WI38 (cell line): ENCODE data around the gene RNF4.

Source experiments
- H3K4me3 ChIP-seq: 2 replicates; pipeline ENCODE4 v1.5.1; 2011; ENCODE audit warnings: low read depth, mild to moderate bottlenecking, control low read depth, low read length
- CTCF ChIP-seq: IDR thresholded peaks from 2 replicates; pipeline ENCODE4 v1.5.1; 2012; ENCODE audit warnings: low read depth, mild to moderate bottlenecking, control low read depth, low read length

The RNF4 gene

GRCh38 chr4:2441393-2442174, 27.3 kb upstream of the RNF4 start:
- H3K4me3 ChIP-seq, result no peak overlapping the region
- TF ChIP-seq CTCF, result peak; percentile 85

GRCh38 chr4:2442175-2442993, 26.5 kb upstream of the RNF4 start:
- TF ChIP-seq CTCF, result no peak
- no peak overlapping the region for H3K4me3 ChIP-seq

- no peak overlapping the region for H3K4me3 ChIP-seq
- TF ChIP-seq CTCF, result no peak
Observed at GRCh38 chr4:2443061-2443730, 25.7 kb upstream of the RNF4 start.

GRCh38 chr4:2443956-2444740, 24.8 kb upstream of the RNF4 start:
- H3K4me3 ChIP-seq, result no peak overlapping the region
- no peak for TF ChIP-seq CTCF

GRCh38 chr4:2445130-2445529, 23.8 kb upstream of the RNF4 start:
- no peak for TF ChIP-seq CTCF
- no peak overlapping the region for H3K4me3 ChIP-seq

- H3K4me3 ChIP-seq, result no peak overlapping the region
- TF ChIP-seq CTCF, result no peak
Observed at GRCh38 chr4:2445571-2445970, 23.3 kb upstream of the RNF4 start.
